H9 (cell line): ENCODE measurements around the gene PXDN. TPM values are rescaled to one million over a fixed set of nuclear protein-coding genes. Genes with fewer than 3 reads are reported as not detected.

ENCODE experiments used
- DNase-seq: peaks from one replicate; pipeline ENCODE4 v3.0.0-alpha.2; 2017
- H2AFZ ChIP-seq: one replicate; pipeline ENCODE4 v1.6.1; 2013; ENCODE audit warnings: mild to moderate bottlenecking, low read length, control low read depth, moderate library complexity
- H2AK5ac ChIP-seq: 2 replicates; pipeline ENCODE4 v1.6.1; 2013; ENCODE audit warnings: low read length, control low read depth, mixed read lengths; ENCODE audit not compliant: insufficient read length
- H2BK120ac ChIP-seq: one replicate; pipeline ENCODE4 v1.6.1; 2013; ENCODE audit warnings: low read depth, mild to moderate bottlenecking, low read length, control low read depth, inconsistent platforms; ENCODE audit not compliant: poor library complexity, severe bottlenecking
- H2BK12ac ChIP-seq: 2 replicates; pipeline ENCODE4 v1.6.1; 2013; ENCODE audit warnings: low read length, control low read depth, mixed read lengths, low read depth; ENCODE audit not compliant: insufficient read length
- H2BK15ac ChIP-seq: 2 replicates; pipeline ENCODE4 v1.6.1; 2013; ENCODE audit warnings: low read depth, low read length, control low read depth
- H2BK20ac ChIP-seq: one replicate; pipeline ENCODE4 v1.6.1; 2013; ENCODE audit warnings: low read depth, mild to moderate bottlenecking, low read length, control low read depth, inconsistent platforms; ENCODE audit not compliant: poor library complexity, severe bottlenecking
- H2BK5ac ChIP-seq: 2 replicates; pipeline ENCODE4 v1.6.1; 2013; ENCODE audit warnings: low read length, control low read depth, mixed read lengths; ENCODE audit not compliant: insufficient read length
- H3K14ac ChIP-seq: 2 replicates; pipeline ENCODE4 v1.6.1; 2013; ENCODE audit warnings: low read length, control low read depth; ENCODE audit not compliant: insufficient read depth
- H3K18ac ChIP-seq: 2 replicates; pipeline ENCODE4 v1.6.1; 2013; ENCODE audit warnings: low read depth, mild to moderate bottlenecking, mixed read lengths, low read length, control low read depth; ENCODE audit not compliant: insufficient read length
- H3K23ac ChIP-seq: 2 replicates; pipeline ENCODE4 v1.6.1; 2013; ENCODE audit warnings: low read length, control low read depth, mixed read lengths, low read depth; ENCODE audit not compliant: insufficient read length
- H3K23me2 ChIP-seq: 2 replicates; pipeline ENCODE4 v1.6.1; 2013; ENCODE audit warnings: low read depth, mild to moderate bottlenecking, mixed read lengths, low read length, control low read depth; ENCODE audit not compliant: insufficient read length, poor library complexity, severe bottlenecking
- H3K27ac ChIP-seq: 2 replicates; pipeline ENCODE4 v1.5.1; 2013; ENCODE audit warnings: low read length, control low read depth, mixed read lengths, low read depth; ENCODE audit not compliant: insufficient read length
- H3K27me3 ChIP-seq: 2 replicates; pipeline ENCODE4 v1.6.1; 2013; ENCODE audit warnings: low read length, control low read depth, inconsistent platforms; ENCODE audit not compliant: insufficient read depth
- H3K4ac ChIP-seq: 2 replicates; pipeline ENCODE4 v1.6.1; 2013; ENCODE audit warnings: low read depth, mild to moderate bottlenecking, control low read depth, inconsistent platforms, low read length, moderate library complexity
- H3K4me1 ChIP-seq: 2 replicates; pipeline ENCODE4 v1.6.1; 2013; ENCODE audit warnings: low read length, control low read depth, inconsistent platforms; ENCODE audit not compliant: insufficient read depth
- H3K4me2 ChIP-seq: 2 replicates; pipeline ENCODE4 v1.6.1; 2013; ENCODE audit warnings: low read length, control low read depth, mixed read lengths; ENCODE audit not compliant: insufficient read length, insufficient read depth
- H3K56ac ChIP-seq: 2 replicates; pipeline ENCODE4 v1.6.1; 2013; ENCODE audit warnings: low read depth, mild to moderate bottlenecking, mixed read lengths, low read length, control low read depth; ENCODE audit not compliant: insufficient read length
- H3K79me1 ChIP-seq: 2 replicates; pipeline ENCODE4 v1.6.1; 2013; ENCODE audit warnings: low read depth, mild to moderate bottlenecking, moderate library complexity, low read length, control low read depth, inconsistent platforms; ENCODE audit not compliant: insufficient read depth, poor library complexity, severe bottlenecking
- H3K79me2 ChIP-seq: 2 replicates; pipeline ENCODE4 v1.6.1; 2013; ENCODE audit warnings: low read length, control low read depth, inconsistent platforms; ENCODE audit not compliant: insufficient read depth
- H3K9ac ChIP-seq: 2 replicates; pipeline ENCODE4 v1.6.1; 2013; ENCODE audit warnings: low read length, control low read depth, mixed read lengths; ENCODE audit not compliant: insufficient read length; ENCODE audit errors: extremely low read depth
- H3K9me3 ChIP-seq: one replicate; pipeline ENCODE4 v1.6.1; 2013; ENCODE audit warnings: low read depth, low read length, inconsistent platforms; ENCODE audit not compliant: control insufficient read depth
- H3T11ph ChIP-seq: one replicate; pipeline ENCODE4 v1.6.1; 2013; ENCODE audit warnings: mild to moderate bottlenecking, low read length, control low read depth, inconsistent platforms
- H4K20me1 ChIP-seq: one replicate; pipeline ENCODE4 v1.6.1; 2013; ENCODE audit not compliant: control insufficient read depth, insufficient read length, insufficient read depth
- H4K5ac ChIP-seq: 2 replicates; pipeline ENCODE4 v1.6.1; 2013; ENCODE audit warnings: low read depth, mild to moderate bottlenecking, mixed read lengths, low read length, control low read depth; ENCODE audit not compliant: insufficient read length
- H4K8ac ChIP-seq: replicated peaks from 2 replicates; pipeline ENCODE4 v1.6.1; 2013; ENCODE audit warnings: low read length, control low read depth, mixed read lengths, low read depth; ENCODE audit not compliant: insufficient read length
- H4K91ac ChIP-seq: 2 replicates; pipeline ENCODE4 v1.6.1; 2013; ENCODE audit warnings: low read depth, mild to moderate bottlenecking, moderate library complexity, mixed read lengths, low read length, control low read depth; ENCODE audit not compliant: insufficient read length
- H3K27ac Mint-ChIP-seq, 3 experiments: 2 replicates in 2 of 3; 3 replicates in 1 of 3; pipeline ENCODE4 v1.8.0; 2020 to 2021; ENCODE audit warnings: mixed read lengths in 3 of 3, mild to moderate bottlenecking in 1 of 3, moderate library complexity in 1 of 3
- H3K27me3 Mint-ChIP-seq: 2 replicates; pipeline ENCODE4 v1.8.0; 2021; ENCODE audit warnings: low read depth, mild to moderate bottlenecking, moderate library complexity, mixed read lengths
- H3K36me3 Mint-ChIP-seq, 3 experiments: 2 replicates in 2 of 3; 3 replicates in 1 of 3; pipeline ENCODE4 v1.8.0; 2020 to 2021; ENCODE audit warnings: low read depth in 3 of 3, mixed read lengths in 3 of 3; ENCODE audit not compliant: insufficient read depth in 1 of 3
- H3K4me1 Mint-ChIP-seq, 2 experiments: 2 replicates each; pipeline ENCODE4 v1.8.0; 2020; ENCODE audit warnings: mixed read lengths in 2 of 2
- H3K4me3 Mint-ChIP-seq, 2 experiments: 2 replicates in 1 of 2; 3 replicates in 1 of 2; pipeline ENCODE4 v1.8.0; 2020 to 2021; ENCODE audit warnings: mild to moderate bottlenecking in 2 of 2, mixed read lengths in 2 of 2, moderate library complexity in 1 of 2
- H3K9me3 Mint-ChIP-seq, 2 experiments: 2 replicates in 1 of 2; 3 replicates in 1 of 2; pipeline ENCODE4 v1.8.0; 2020; ENCODE audit warnings: mild to moderate bottlenecking in 2 of 2, mixed read lengths in 2 of 2, moderate library complexity in 1 of 2
- WGBS: extraction: QIAGEN DNeasy Blood & Tissue Kit; methylation state at CpG from one replicate; pipeline ENCODE4 v1.1.7; 2013; ENCODE audit warnings: missing lambda C conversion rate, low lambda C conversion rate, mixed read lengths; ENCODE audit not compliant: insufficient read length; ENCODE audit errors: extremely low coverage; 5-methylcytosine and 5-hydroxymethylcytosine counted together
- total RNA-seq: library from RNA; stranded (reverse); gene quantifications from 2 replicates; pipeline ENCODE4 v1.2.1, GENCODE V29; 2021
- TF ChIP-seq, protein P1 (sequence below): fragments of 200-600 bp; sonication (generic); conservative IDR thresholded peaks from 3 replicates; pipeline ENCODE4 v1.8.0; 2021; ENCODE audit warnings: antibody characterized with exemption, mild to moderate bottlenecking

Gene PXDN
- total RNA-seq, 1 experiment from 2014 or later, result 146 TPM

DNA sequence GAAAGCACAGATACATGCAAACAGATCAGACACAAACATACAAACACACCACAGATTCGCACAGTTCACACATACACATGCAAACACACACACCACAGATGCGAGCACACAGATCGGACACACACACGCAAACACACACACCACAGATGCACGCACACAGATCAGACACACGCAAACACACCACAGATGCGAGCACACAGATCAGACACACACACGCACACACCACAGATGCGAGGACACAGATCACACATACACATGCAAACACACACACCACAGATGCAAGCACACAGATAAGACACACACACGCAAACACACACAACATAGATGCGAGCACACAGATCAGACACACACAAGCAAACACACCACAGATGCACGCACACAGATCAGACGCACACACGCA, 149.0 kb downstream of the PXDN start:
- Histone ChIP-seq H4K8ac (peak overlapping the region; percentile 6), H2AFZ (no peak overlapping the region), H2BK12ac (no peak overlapping the region), H4K5ac (no peak overlapping the region), H4K20me1 (no peaks in the 10 kb centered on the region), H3K9me3 (no peaks in the 10 kb centered on the region), H3K4ac (no peak overlapping the region), H3K79me1 (no peaks in the 10 kb centered on the region), H3K56ac (no peak overlapping the region), H2BK15ac (no peak overlapping the region), H3T11ph (no peak overlapping the region), H2AK5ac (no peak overlapping the region), H3K9ac (no peak overlapping the region), H3K4me2 (no peak overlapping the region), H3K23ac (no peak overlapping the region), H4K91ac (no peak overlapping the region), H3K27ac (no peak overlapping the region), H3K23me2 (no peaks in the 10 kb centered on the region), H3K4me1 (peaks cover 3% of the 10 kb centered on the region; the same call in 1 of the 2 replicates), H2BK20ac (no peak overlapping the region), H2BK5ac (no peak overlapping the region), H3K79me2 (no peaks in the 10 kb centered on the region; the same call in 1 of the 2 replicates), H3K14ac (no peak overlapping the region), H3K18ac (no peak overlapping the region), H3K27me3 (no peaks in the 10 kb centered on the region), H2BK120ac (no peak overlapping the region)
- TF ChIP-seq, protein P1, sequence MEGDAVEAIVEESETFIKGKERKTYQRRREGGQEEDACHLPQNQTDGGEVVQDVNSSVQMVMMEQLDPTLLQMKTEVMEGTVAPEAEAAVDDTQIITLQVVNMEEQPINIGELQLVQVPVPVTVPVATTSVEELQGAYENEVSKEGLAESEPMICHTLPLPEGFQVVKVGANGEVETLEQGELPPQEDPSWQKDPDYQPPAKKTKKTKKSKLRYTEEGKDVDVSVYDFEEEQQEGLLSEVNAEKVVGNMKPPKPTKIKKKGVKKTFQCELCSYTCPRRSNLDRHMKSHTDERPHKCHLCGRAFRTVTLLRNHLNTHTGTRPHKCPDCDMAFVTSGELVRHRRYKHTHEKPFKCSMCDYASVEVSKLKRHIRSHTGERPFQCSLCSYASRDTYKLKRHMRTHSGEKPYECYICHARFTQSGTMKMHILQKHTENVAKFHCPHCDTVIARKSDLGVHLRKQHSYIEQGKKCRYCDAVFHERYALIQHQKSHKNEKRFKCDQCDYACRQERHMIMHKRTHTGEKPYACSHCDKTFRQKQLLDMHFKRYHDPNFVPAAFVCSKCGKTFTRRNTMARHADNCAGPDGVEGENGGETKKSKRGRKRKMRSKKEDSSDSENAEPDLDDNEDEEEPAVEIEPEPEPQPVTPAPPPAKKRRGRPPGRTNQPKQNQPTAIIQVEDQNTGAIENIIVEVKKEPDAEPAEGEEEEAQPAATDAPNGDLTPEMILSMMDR, result no peak
- no peaks in the 10 kb centered on the region for H3K9me3 Mint-ChIP-seq
- peaks cover 16 to 23% of the 10 kb centered on the region in 2 experiments for H3K4me1 Mint-ChIP-seq
- H3K27me3 Mint-ChIP-seq, result no peaks in the 10 kb centered on the region; the same call in 1 of the 2 replicates
- peak; percentile 15 for DNase-seq
- WGBS, result no CpG with 5 or more reads among the region's 14 CpGs
- H3K27ac Mint-ChIP-seq, result no peak overlapping the region
- no peak overlapping the region for H3K4me3 Mint-ChIP-seq
- H3K36me3 Mint-ChIP-seq, result no peaks in the 10 kb centered on the region
